Left ventricle myocardium inferior (tissue), 1 donor: ENCODE results near the gene PATJ. TPM values are rescaled to one million over a fixed set of nuclear protein-coding genes. Genes with fewer than 3 reads are reported as not detected.

Experiments
- DNase-seq: peaks from one replicate; pipeline ENCODE4 v3.0.0-alpha.2; 2020
- H3K27ac ChIP-seq: fragments of 200-600 bp; replicated peaks from 2 replicates; pipeline ENCODE4 v1.8.0; 2021
- H3K27me3 ChIP-seq: fragments of 200-600 bp; 2 replicates; pipeline ENCODE4 v1.8.0; 2021; ENCODE audit warnings: low read depth
- H3K36me3 ChIP-seq: fragments of 200-600 bp; 2 replicates; pipeline ENCODE4 v1.8.0; 2021
- H3K4me1 ChIP-seq: fragments of 200-600 bp; 2 replicates; pipeline ENCODE4 v1.8.0; 2021
- H3K4me3 ChIP-seq: fragments of 200-600 bp; 2 replicates; pipeline ENCODE4 v1.8.0; 2021; ENCODE audit warnings: mild to moderate bottlenecking, moderate library complexity
- H3K9me3 ChIP-seq: fragments of 200-600 bp; replicated peaks from 2 replicates; pipeline ENCODE4 v1.8.0; 2021
- CTCF ChIP-seq: fragments of 200-600 bp; IDR thresholded peaks from 2 replicates; pipeline ENCODE4 v1.8.0; 2021; ENCODE audit warnings: antibody characterized with exemption, mild to moderate bottlenecking, borderline replicate concordance
- intact Hi-C: fragments of 100-400 bp; cut with micrococcal nuclease; formaldehyde crosslinking; loops from one replicate; pipeline ENCODE4 v1.11.0; 2022
- total RNA-seq: library from RNA; stranded (reverse); fragmentation: NEBNext Ultra II Directional; extraction: Animal tissue kit (Norgen Biotek cat#: 25700); gene quantifications from one replicate; pipeline ENCODE4 v1.2.1, GENCODE V29; 2021
- donor health status: DM: no; HTN: yes; CAD: no; lungs with severe emphysema.

PATJ gene
- total RNA-seq, 1 donor from 2014 or later = 166 TPM

- H3K36me3 ChIP-seq = no peaks in the 10 kb centered on the region
- DNase-seq = no peak
- H3K4me3 ChIP-seq = no peak overlapping the region
- H3K4me1 ChIP-seq = peaks cover 10% of the 10 kb centered on the region
- no peak for TF ChIP-seq CTCF
- intact Hi-C loops = no loop called here
- no peaks in the 10 kb centered on the region for H3K27me3 ChIP-seq
- H3K27ac ChIP-seq = no peak overlapping the region
- H3K9me3 ChIP-seq = no peaks in the 10 kb centered on the region
Observed at GRCh38 chr1:61976566-61976965, 234.3 kb downstream of the PATJ start.

- no peak overlapping the region for H3K27ac ChIP-seq
- no peak for TF ChIP-seq CTCF
- intact Hi-C loops = no loop called here
Observed at GRCh38 chr1:61978796-61979195, 236.5 kb downstream of the PATJ start.

GRCh38 chr1:61979729-61980128 lies 237.4 kb downstream of the PATJ start:
- Histone ChIP-seq H3K36me3 (no peaks in the 10 kb centered on the region), H3K27me3 (no peaks in the 10 kb centered on the region), H3K4me3 (no peak overlapping the region), H3K27ac (no peak overlapping the region), H3K4me1 (peaks cover 5% of the 10 kb centered on the region), H3K9me3 (no peaks in the 10 kb centered on the region)
- intact Hi-C loops = no loop called here
- no peak for TF ChIP-seq CTCF
- DNase-seq = no peak

More at GRCh38 chr1:61978796-61979195, 236.5 kb downstream of the PATJ start:
- no peak for DNase-seq
- H3K4me1 ChIP-seq = peaks cover 7% of the 10 kb centered on the region
- no peak overlapping the region for H3K4me3 ChIP-seq
- H3K36me3 ChIP-seq = no peaks in the 10 kb centered on the region
- no peaks in the 10 kb centered on the region for H3K27me3 ChIP-seq
- H3K9me3 ChIP-seq = no peaks in the 10 kb centered on the region

GRCh38 chr1:61980561-61980960 lies 238.3 kb downstream of the PATJ start:
- H3K27me3 ChIP-seq = no peaks in the 10 kb centered on the region
- intact Hi-C loops = no loop called here
- peaks cover 2% of the 10 kb centered on the region for H3K4me1 ChIP-seq
- no peak overlapping the region for H3K4me3 ChIP-seq
- no peaks in the 10 kb centered on the region for H3K36me3 ChIP-seq
- no peak overlapping the region for H3K27ac ChIP-seq
- no peak for TF ChIP-seq CTCF
- DNase-seq = no peak
- no peaks in the 10 kb centered on the region for H3K9me3 ChIP-seq

- DNase-seq = no peak
- Histone ChIP-seq H3K27me3 (no peaks in the 10 kb centered on the region), H3K27ac (no peak overlapping the region), H3K4me1 (no peaks in the 10 kb centered on the region), H3K9me3 (no peaks in the 10 kb centered on the region), H3K4me3 (no peak overlapping the region), H3K36me3 (no peaks in the 10 kb centered on the region)
- TF ChIP-seq CTCF = no peak
- intact Hi-C loops = no loop called here
Observed at GRCh38 chr1:61981870-61982660, 239.8 kb downstream of the PATJ start.
